Pons (tissue), 1 donor: ENCODE data around the gene RMI2.

Source experiments
- DNase-seq: peaks from one replicate; pipeline ENCODE4 v3.0.0-alpha.2; 2016; ENCODE audit warnings: low spot score

RMI2 gene

DNA sequence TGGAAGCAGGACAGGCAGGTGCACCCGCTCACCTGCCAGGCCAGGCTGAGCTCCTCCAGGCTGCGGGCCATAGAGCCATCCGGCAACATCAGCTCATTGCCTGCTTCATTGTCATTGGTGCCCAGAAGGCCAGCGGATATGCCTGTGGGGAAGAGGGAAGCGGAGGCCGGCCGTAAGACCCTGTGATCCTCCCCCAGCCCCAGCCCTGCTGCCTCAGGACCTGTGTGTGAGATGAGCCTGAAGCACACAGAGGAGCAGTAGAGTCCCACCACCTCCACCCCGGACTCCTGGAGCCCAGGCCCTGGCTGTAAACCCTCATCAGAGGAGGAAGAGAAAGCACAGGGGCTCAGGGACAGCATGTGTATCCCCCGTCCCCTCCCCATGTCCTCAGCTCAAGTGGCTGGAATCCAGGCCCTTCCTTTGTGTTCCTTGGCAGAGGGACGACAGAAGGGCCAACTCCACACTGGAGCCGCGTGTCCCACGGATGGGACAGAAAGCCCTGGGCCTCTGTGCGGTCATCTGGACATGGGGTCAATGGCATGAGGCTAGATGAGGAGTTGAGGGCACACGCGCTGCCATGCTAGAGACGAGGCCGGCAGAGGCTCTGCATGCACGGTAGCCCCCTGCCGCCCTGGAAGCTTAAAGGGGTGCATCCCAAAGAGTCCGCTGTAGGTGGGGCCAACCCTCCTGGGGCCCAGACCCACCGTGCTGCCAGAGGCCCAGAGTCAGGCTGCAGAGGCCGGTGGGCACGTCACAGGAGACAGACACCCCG lies 39.1 kb downstream of the RMI2 start:
- no peak for DNase-seq

DNA sequence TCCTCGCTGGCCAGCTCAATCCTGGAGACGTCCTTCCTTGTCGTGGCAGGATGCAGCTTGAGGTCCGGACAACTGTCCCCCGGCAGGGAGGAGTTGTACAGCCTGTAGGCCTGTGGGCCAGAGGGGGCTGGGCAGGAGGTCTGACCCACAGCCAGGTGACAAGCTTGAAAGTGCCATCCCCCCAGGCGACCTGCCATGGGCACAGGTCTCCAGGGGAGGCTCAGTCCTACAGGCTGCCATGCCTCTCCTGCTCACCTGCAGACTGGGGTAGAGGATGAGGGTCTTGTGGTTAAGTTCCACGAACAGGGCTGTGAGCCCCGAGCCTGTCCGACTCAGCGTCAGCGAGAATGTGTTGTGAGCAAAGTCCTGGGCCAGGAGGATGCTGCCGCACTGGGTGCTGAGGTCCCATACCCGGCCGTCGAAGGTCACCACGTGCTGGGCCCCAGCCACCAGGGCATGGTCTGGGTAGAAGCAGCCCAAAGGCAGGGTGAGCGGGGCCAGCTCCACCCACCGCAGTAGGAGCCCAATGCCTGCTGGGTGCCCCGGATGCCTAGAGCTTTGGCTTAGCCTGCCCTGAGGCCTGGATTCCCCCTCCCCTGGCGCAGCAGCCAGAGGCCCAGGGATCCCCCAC lies 39.8 kb downstream of the RMI2 start:
- no peak for DNase-seq

DNA sequence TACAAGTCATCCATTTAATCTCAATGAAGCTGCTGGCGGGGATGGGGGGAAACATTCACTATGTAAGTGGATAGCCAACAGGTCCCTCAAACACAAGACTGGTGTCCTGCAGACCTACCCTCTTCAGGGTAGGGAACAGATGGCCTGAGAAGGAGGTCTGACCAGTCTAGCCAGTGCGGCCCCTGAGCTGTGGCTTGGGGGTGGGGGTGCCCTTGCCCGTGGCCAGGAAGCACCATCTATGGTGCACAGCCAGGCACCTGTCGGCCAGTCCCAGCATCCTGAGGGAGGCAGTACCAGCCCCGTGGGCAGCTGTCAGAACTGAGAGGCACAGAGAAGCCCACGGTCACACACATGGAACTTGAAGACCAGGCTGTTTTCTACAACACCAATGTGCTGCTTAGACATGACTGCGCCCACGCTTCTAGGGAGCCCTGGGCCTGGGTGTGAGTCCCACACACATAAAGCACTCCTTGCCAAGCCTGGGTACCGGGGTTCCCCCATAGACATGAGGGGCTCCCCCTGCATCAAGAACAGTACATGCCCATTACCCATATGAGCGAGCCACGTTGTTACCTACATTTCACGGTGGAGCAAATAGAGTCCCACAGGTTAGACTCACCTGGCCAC lies 40.9 kb downstream of the RMI2 start:
- DNase-seq = no peak

DNA sequence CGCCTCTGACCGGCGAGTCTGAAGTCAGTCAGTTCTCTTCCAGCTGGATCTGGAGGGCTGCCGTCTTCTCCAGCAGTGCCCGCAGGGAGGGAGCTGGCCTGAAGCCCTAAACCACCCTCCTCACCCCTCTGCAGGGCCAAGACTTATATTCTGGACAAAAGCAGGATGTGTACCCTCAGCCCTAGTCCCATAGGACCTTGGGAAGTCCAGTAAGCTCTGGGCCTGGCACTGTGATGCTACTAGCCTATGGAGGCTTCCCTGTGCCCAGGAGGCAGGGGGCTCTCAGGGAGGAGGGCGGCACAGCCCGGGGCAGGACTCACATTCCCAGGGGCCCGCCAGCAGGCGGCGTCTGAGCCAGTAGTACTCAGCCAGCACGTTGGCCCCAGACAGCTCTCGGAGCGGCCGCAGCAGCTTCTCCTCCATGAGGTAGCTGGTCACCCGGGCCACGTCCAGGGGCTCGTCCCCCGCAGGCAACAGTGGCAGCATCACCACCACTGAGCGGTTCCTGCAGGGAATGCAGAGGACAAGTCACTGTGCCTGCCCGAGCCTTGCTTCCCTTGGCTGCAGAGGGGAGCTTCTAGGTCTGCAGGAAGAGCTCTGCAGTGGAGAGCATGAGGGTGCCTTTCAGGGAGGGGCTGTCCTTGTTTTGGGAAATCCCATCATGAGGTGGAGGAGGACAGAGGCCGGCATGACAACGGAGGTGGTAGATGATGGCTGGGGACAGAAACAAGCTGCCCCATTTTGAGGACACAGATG lies 41.7 kb downstream of the RMI2 start:
- no peak for DNase-seq

DNA sequence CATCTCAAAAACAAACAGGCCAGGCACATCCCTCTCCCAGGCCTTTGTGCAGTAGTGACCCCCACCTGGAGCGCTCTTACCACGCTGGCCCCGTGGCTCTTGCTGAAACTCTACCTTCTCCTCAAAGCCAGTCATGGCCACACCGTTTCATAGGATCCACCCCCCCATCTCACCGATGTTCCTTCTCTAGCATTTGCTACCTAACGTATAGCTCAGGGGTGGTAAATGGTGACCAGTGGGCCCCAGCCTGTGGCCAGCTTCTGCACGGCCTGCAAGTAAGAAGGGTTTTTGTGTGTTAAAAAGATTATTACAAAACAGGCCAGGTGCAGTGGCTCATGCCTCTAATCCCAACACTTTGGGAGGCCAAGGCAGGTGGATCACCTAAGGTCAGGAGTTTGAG lies 43.8 kb downstream of the RMI2 start:
- DNase-seq = no peak

DNA sequence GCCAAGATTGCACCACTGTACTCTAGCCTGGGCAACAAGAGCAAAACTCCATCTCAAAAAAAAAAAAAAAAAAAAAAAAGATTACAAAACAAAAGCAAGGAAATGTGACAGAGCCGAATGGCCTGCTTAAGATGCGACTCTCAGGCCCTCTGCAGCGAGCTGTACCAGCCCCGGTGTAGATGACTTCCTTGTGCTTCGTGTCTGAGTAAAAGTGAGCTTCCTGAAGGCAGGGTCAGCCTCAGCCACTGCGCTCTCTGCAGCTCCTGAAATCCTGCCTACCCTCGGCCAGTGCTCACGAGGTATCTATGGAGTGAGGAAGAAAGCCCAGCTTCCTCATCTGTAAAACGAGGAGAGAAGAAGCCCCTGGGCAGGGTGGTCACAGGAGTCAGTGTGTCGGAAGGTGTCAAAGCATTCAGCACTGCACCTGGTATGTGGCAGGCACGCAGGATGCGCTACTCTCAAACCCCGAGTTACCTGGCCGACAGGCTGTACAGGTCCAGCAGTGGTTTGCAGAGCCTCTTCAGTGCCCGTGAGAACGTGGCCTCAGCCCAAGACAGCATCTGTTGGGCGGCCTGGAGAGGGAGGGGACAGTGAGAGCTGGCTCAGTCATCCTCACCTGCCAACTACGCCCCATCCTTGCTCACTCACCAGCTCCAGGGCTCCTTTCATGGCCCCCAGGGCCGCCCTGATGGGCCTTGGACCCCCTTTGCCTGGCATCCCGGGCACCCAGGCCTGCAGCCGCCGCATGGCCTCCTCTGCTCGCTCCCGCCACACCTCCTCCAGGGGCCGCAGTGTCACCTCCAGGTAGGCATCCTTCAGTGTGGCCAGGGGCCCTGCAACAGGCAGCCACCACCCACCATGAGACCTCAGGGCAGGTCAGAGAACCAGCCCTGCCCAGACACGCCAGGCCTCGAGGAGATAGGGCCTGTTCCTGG lies 44.6 kb downstream of the RMI2 start:
- no peak for DNase-seq

DNA sequence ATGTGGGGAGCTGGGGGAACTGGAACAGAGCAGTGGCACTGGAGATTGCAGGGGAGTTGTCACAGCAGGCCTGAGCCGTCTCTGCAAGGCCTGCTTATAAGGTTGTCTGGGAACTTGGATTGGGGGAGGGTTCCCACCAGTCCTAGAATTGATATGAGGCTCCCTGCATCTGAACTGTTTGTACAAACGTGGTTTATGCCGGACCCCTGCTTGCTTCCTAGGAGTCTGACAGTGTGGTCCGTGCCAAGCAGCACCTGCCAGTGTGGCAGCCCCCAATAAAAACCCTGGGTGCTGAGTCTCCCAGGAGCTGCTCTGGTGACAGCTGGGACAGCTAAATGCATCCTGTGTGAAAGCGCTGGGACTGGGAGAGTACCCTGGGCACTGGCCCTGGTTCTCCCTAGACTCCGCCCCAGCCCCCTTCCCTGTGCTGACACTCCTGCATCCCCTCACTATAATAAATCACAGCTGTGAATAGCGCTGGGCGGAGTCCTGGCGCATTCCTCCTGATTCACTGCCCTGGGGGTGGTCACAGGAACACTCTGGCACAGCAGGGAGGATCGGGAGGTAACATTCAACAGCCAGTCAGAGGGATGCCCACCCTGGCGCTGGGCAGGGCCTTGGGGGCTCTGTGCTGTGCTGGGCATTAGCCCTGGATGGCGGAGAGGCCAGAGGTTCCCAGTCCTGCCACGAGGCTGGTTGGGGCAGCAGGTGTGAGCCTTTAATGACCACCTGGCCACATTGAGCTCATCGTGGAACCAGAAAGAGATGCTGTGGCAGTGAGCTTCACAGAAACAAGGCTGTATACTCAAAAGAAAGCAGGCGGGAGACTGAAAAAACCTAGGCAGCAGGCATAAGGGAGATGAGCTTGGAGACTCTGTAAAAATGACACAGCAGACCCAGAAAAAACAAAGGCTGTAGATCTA lies 45.6 kb downstream of the RMI2 start:
- no peak for DNase-seq

DNA sequence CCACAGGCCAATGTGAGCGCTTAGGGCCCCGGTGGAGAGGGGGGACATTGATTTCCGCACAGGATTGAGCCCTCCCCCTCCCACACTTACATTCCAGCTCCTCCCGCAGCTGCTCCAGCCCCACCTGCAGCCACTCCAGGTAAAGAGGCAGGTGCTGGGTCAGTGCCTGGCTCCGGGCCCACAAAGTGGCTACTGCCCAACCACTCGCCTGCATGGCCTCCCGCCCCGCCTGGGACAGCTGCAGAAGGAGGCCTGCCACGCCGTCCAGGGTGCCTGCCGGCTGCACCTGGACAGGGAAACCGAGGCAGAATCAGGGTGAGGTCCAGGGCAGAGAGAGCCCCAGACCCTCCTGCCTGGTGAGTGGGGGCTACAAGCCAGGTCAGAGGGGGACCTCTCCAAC lies 46.3 kb downstream of the RMI2 start:
- DNase-seq = no peak

DNA sequence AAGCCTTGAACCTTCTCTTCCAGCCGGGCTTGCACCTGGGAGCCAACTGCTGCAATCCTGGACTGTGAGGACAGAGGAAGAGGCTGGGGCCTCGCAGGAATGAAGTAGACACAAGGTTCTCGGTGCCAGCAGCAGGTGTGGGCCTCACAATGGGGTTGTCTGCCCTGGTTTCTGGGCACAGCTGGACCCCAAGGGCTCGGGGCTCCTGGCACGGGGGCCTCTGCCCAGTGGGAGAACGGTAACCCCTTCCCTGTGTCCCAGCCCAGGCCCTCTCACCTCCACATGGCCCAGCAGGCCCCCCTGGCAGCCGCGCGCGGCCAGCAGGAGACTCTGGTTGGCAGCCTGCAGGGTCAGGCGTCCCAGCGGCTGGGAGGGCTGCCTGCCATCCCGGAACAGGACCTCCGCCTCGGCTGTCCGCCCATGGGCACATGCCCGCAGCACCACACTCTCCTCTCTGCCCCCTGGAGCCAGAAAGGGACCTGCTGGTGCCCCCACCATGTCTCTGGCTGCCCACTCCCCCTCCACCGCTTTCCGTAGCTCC lies 46.9 kb downstream of the RMI2 start:
- DNase-seq = no peak

DNA sequence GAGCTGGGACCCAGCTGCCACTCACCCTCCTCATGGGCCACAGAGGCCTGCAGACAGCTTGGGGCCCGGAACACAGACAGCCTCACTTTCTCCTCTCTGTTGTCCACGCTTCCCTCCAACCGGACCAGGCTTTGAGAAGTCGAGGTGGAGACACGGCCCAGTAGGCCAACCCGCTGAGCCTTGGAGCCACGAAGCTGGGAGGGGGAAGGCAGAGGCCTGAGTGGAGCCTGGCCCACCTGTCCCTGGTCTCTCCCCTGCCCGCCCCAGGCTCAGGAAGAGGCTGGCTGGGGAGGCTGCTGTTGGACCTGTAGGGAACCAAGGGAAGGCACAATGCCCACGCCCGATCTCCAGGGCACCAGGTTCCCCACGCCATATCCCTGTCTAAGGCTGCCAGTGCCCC lies 48.1 kb downstream of the RMI2 start:
- no peak for DNase-seq

DNA sequence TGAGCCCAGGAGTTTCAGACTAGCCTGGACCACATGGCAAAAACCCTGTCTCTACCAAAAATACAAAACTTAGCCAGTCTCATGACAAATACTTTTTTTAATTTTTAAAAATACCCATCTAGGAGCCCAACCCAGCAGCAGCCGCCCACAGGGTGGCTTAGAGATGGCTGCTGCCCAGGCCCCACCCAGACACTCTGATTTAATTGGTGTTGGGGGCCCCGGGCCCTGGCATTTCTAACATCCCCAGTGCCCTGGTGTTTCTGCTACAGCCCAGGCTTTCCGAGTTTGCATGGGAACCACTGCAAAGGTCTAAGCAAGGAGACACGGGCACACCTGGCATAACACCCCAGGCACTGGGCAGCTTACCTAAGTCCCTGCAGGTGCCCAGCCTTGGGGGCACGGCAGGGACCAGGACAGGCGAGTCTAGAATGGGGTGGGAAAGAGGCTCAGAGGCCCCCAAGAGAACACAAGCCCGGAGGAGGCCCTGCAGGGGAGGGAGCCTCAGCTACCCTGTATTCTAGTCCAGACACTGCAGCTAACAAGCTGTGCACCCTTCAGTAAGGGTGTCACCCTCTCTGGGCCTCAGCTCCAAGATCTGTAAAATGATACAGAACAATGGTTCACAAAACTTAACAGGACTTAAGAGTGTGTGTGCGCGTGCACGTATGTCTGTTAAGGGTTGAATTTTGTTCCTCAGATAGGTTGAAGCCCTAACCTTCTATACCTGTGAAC lies 48.8 kb downstream of the RMI2 start:
- no peak for DNase-seq

DNA sequence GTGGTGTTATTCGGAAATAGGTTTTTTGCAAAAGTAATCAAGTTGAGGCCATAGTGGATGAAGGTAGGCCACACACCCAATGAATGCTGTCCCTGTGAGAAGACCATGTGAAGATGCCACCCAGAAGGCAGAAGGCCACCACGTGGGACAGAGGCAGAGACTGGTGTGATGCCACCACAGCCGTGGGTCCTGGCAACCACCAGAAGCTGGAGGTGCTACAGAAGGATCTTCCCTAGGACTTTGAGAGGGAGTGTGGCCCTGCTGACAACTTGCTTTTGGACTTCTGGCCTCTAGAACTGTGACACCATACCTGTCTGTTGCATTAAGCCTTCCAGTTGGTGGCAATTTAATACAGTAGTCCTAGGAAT lies 49.3 kb downstream of the RMI2 start:
- DNase-seq = no peak

DNA sequence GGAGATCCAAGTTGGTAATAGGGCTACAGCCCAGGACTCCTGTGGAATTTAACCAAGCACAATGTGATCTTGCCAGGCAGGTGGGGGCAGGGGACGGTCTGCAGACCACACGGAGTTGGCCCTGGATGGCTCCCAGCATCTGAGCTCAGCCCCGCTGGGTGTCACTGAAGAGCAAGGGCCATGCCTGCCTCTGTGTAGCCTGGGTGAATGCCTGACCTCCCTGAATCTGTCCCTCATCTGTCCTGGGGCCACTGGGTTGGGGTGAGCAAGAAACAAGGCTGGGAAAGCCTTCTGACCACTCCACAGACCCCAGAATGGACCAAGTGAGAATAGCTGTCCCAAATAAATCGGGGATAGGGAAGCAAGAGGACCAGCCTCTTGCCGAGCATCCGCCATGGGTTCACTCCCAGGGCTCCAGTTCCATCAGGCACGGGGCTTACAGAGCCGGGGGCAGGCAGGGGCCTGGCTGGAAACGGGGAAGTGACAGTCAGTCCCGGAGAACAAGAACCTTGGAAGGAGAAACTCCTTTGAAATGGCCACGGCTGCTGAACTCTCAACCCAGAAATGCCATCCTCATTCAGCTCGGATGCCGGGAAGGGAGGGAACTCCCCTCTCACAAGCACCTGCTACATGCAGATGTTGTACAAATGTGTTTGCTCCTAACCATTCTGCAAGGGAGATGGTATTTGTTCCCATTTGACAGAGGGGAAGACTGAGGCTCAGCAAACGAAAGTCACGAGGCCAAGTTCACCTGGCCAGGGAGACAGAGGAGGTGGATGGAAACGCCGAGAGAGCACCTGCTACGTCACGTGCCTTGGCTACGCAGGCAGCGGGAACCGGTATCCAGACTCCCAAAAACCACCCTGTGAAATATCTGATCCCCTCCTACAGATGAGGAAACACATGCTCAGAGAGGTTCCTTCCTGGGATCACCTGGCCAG lies 50.0 kb downstream of the RMI2 start:
- DNase-seq = no peak

DNA sequence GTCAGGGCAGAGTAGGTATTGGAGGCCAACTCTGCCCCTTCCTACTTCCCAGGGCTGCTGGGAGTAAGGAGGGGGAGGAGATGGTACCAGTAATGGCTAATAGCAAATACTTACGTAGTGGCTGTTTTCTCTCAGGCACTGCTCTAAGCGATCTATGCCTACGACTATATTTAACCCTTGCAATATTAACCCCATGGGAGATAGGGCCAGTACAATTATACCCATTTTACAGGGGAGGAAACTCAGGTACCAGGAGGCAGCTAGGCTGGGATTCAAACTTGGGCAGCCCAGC lies 50.6 kb downstream of the RMI2 start:
- DNase-seq = no peak

DNA sequence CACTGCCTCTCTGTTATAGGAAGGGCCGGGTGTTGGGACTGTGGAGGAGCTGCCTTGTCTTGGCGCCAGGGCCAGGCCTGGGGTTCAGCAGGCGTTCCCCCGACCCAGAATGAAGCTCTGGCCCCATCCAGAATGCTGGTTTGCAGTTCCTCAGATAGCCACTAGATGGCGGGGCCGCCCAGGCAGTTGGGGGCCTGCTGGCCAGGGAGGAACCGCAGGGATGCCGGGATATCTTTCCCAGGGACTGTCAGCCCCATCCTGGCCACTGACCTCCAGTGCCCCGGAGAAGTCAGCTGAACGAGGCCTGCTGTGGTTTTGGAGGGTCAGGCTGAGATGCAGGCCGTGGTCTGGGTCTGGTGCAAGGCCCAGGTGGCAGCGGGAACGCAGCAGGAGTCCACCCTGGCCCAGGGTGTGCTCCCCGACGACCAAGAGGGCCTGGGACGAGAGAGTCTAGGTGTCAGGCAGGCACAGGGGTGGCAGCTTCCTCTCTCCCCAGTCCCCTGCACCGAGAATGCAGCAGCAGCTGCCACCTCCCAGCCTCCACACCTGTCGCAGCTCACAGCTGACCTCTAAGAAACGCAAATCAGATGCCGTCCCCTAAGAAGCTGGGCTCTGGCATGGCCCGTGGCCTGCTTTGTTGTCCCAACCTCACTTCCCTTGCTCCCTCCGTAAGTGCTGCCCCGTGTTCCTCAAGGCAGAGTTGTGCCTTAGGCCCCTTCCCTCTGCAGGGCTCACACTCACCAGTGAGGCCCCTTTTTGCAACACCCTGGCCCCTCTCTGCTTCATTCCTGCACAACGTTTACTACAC lies 51.2 kb downstream of the RMI2 start:
- DNase-seq = peak; percentile 44

DNA sequence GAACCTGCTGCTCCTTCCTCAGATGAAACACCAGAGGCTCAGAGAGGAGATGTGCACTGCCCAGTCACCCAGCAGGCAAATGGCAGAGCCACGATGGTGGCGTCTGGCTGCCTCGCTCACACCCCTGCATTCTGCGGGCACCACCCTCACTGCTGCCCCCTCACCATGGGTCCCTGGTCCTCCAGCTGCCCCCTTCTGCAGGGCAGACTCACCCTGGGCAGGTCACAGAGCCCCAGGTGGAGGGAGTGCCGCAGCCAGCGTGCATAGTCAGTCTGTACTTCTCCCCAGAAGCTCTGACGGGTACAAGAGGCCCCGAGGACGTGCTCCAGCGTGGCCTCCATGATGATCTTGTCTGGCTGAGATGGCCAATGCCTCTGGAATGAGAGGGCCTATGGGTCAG lies 52.9 kb downstream of the RMI2 start:
- DNase-seq = no peak

DNA sequence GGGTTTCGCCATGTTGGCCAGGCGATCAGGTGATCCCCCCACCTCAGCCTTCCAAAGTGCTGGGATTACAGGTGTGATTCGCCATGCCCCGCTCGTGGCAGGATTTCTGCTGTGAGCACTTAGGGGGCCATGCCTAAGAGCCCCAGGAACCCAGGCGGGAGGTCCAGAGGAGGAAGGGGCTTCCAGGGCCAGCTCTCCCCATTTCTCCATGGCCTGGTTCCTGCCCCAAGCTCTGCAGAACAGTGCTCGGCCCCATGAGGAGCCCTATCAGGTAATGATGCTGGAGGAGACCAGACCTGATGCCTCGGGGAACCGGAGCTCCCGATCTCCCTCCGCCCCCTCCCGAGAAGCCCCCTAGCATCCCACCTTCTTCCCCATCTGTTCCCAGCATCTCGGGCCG lies 53.6 kb downstream of the RMI2 start:
- DNase-seq = no peak
